ENCODE measurements around the gene DLGAP5. TPM values are rescaled to one million over a fixed set of nuclear protein-coding genes. Genes with fewer than 3 reads are reported as not detected.

DLGAP5 gene
- total RNA-seq, 2 donors from 2014 or later = 0.29 to 0.80 TPM

DNA sequence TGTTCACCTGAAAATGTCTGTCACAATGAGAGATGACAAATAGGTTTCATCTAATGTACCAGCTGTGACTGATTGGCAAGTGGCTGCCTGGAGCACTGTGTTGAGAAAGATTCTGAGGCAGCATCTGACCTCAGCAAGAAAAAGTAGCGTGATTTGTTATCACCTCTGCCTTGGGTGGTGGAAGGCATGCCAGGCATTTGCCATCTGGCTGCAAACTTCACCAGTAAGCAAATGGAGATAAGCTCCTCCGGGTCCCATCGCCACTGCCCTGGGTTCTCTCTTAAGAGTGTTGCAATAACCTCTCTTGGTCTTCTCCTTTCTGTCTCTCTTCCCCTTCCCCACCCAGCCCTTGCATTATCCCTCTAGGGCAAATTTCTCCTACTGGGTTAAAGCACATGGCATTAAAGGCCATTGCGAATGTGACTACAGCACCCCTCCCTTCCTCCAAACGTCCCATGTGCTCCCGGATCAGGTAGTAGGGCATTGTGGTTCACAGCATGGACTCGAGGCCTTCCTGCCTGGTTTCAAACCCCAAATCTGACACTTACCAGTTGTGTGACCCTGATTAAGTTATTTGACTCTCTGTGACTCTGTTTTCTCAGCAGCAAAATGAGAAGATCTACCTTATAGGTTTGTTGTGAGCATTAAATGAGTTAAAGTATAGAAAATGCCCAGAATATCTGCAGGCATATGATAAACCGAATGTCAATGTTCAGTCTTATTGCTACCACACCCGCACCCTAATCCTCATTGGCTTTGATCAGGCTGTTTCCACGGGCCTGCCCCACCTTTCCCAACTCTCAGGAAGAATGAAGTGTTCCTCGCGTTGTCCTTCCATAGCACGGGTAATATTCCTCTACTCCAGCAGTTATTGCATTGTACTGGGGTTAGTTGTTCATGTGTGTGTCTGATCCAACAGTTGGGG lies 70.6 kb downstream of the DLGAP5 start:
- DNase-seq (no peak), ATAC-seq (peak in 1 of 2 donors; percentile 8)
- intact Hi-C loops (cut with DNase I) = no loop called here

DNA sequence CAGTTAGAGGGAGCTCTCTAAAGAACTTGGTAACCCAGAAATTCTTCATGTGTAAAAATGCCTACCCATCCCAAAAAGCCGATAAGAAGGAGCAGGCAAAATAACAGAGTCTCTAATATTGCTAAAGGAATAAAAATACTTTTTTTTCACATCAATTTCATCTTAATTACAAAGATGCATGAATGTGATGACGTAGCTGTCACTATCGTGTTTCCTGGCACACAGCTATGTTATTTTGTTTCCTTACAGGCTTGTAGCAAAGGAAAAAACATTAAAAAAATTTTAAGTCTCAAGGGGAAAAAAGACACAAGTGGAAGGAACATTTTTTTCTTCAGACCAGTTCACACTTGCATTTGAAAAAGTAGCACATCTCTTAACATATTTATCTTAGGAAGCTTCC lies 72.6 kb downstream of the DLGAP5 start:
- no peak for ATAC-seq
- intact Hi-C loops (cut with DNase I) = no loop called here
- no peak for DNase-seq

DNA sequence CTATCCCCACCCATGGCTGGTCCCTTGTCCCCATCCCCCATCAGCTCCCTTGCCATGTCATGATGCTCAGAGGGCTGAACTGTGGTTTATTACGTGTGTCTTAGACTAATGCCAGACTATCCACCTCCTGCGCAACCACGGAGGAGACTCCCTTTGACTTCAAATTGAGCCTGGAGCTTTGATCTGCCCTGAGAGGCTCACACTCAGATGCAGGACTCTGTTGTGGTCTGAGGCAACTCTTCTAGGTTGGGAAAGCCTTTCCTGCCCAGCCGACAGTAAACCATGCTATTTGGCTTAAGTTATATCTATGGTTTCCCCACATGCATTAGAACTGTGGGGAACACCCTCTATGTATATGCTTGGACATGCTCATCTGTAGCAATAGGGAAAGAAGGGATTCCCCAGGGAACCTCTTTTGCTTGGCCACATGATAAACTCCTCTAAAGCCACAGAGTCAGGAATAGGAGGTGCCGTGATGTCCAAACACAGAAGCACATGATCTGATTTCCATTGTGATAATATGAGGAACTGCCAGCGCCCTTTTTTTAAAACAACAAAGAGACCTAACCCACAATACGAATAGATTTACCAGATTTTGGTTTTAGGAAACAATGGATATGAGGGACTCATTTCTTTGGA lies 73.5 kb downstream of the DLGAP5 start:
- intact Hi-C loops (cut with DNase I) = no loop called here
- DNase-seq (no peak), ATAC-seq (peak in 1 of 2 donors; percentile 19)

DNA sequence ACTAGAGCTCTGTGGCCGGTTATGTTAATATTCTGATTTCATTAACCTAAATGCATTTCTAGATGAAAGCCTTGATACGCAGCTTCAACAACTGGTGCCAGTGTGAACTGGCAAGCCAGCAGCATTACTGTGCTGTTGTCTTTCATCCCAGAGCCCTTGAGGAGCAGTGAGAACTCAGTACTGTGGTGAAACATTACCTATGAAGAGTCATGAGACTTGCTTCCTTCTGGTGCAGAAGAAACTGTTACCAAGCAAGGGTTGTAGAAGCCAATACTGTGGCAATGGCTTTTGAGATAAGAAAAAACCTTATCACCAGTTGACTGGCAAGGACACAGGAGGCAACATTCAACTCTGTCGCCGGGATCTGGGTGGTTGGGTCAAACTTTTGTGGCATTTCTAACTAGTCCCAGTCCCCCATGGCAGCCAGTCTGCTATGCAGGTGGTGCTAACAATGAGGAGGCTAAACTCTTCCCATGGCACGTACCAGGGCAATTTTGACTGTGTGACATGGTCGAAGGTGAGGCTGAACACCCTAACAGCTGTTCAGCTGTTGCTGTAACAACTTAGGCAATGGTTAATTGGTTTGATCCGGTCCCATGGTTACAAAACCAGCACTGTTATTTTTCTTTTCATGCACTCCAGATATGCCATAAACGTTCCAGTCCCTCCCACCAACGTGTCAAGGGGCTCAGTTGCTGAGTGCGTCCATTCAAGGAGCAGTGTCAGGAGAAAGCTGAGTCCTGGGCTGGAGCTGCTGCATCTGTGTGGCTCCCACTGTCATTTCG lies 74.9 kb downstream of the DLGAP5 start:
- intact Hi-C loops (cut with DNase I) = no loop called here
- ATAC-seq = no peak
- DNase-seq = no peak

DNA sequence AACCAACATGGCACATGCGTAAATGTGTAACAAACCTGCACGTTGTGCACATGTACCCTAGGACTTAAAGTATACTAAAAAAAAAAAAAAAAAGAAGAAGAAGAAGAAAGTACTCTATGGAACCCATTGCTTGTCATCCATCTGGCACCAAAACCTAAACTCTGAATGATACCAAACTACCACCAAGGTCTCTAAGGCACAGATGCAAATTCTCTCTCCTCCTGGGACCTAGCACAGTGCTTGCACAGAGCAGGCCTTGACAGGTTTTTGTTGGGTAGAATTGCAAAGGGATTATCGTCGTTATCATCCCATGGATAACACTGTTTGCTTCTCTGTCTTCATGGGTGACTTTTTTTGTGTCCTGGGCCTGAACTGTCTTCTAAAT lies 75.5 kb downstream of the DLGAP5 start:
- ATAC-seq (no peak), DNase-seq (no peak)
- intact Hi-C loops (cut with DNase I) = no loop called here

DNA sequence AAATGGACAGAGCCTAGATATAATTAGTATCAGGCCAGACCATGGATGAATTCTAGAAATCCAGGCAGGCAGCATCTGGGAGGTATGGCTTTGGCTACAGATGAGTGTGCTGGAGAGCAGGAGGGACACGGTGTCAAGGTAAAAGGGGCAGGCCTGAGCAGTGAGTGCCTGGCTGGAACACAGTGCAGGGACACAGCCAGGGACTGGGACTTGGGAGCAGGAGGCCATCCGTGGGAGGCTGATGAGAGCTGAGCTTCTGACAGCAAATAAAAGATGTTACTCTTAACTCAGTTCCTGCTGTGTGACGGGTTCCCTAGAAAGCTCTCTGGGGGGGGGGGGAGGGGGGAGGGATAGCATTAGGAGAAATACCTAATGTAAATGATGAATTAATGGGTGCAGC lies 75.9 kb downstream of the DLGAP5 start:
- ATAC-seq (no peak), DNase-seq (no peak)
- intact Hi-C loops (cut with DNase I) = no loop called here

DNA sequence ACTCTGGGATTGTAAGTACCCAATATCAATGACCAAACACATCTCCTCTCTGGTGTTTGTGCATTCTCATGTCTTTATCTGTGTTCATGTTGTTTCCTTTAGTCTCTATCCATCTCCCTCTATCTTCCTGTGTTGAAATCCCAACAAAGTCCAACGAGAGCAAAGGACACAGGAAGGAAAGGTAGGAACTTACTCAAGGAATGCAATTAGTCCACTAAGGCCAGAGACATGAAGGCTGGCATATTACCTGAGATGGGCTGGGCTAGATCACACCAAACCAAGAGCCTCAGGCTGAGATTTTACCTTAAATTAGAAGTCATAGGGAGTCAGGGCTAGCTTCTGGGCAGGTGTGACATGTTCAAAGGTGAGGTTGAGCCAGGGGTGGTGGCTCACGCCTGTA lies 76.7 kb downstream of the DLGAP5 start:
- no peak for ATAC-seq
- intact Hi-C loops (cut with DNase I) = no loop called here
- no peak for DNase-seq

DNA sequence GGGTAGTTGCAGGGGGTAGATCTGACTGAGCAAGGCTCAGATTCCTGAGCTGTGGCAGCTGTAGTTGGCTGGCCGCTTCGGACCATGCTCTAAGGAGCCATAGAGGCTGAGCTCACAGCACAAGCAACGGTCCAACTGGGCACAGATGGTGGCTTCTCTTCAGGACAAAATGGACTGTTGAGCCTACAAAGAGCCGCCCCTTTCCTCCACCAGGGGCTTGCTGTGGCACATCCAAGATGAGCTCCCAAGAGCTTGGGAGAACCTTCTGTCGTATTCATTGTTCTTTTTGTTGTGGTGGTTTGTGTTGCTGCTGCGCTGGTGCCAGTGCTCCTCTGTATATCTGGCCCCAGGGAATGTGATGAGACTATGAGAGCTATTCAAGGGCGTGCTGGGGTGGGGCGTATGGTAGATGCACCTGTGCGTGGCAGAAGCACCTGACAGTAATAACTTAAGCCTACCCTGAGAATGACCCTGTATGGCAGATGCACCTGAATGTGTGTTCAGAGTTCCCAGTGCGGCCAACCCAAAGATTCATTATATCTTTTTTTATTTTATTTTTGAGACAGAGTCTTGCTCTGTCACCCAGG lies 80.2 kb downstream of the DLGAP5 start:
- ATAC-seq = no peak
- intact Hi-C loops (cut with DNase I) = no loop called here
- no peak for DNase-seq

DNA sequence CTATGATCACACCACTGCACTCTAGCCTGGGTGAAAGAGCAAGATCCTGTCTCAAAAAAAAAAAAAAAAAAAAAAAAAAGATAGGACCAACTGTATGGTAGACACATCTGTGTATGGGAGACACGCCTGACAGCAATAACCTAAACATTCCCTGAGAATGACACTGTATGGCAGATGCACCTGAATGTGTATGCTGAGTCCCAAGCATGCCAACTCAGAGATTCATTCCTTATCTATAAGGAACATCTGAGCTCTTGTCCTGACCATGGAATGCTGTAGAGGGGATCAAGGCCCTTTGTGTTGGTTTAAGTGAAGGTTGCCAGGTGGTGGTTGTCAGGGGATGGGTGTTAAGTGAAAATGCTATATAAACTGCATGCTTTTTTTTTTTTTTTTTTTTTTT lies 81.5 kb downstream of the DLGAP5 start:
- no peak for DNase-seq
- intact Hi-C loops (cut with DNase I) = no loop called here
- ATAC-seq = no peak

DNA sequence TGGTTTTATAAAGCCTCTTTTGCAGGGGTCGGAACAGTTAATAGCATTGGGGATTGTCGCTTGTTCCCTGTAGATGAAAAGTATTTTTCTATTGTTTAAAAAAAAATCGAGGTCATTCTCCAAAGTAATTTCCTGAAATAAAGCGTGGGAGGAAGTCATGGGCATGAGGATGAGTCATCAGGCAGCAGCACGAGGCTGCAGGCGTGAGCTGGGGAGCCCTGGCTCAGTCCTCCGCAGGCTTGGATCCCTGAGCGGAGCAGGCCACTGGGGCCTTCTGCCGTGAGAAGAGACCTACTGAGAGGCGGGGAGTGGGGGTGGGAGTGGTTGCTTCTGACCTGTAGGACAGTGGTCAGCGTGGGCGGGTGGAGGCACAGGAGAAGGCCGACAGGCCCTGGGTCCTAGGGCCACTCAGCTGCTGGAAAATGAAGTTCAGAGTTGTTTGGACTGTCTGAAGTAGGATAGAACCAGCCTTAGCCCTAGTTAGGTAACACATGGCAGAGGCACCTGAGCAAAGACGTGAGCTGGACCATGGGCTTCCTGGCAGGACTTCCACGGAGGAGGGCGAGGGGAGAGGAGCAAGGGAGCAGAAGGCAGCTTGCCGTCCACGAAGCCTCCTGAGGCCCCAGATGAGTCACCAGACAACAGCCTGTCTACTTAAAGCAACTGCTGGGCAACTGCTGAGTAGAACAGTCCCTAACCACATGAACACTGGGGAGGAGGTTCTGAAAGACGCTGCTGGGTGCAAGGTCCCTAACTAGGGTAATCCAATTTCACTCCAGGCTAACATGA lies 83.4 kb downstream of the DLGAP5 start:
- intact Hi-C loops (cut with DNase I) = no loop called here
- ATAC-seq (peak; percentile 92 to 93), DNase-seq (peak; percentile 92)

DNA sequence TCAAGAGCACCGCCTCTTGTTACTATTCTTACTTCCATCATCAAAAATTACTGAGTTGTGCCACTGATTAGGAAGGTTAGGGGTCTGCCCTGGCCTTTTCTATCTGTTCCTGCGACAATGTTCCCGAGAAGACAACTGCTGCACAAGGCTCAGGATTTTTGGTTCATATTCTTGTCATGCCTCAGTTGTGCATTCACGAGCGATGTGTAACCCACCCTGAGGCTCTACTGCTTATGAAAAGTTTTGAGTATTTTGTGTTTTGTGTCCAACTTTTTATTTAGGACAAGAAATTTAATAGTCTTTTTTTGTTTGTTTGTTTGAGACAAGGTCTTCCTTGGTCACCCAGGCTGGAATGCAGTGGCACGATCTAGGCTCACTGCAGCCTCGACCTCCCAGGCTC lies 85.4 kb downstream of the DLGAP5 start:
- no peak for DNase-seq
- no peak for ATAC-seq
- intact Hi-C loops (cut with DNase I) = no loop called here

DNA sequence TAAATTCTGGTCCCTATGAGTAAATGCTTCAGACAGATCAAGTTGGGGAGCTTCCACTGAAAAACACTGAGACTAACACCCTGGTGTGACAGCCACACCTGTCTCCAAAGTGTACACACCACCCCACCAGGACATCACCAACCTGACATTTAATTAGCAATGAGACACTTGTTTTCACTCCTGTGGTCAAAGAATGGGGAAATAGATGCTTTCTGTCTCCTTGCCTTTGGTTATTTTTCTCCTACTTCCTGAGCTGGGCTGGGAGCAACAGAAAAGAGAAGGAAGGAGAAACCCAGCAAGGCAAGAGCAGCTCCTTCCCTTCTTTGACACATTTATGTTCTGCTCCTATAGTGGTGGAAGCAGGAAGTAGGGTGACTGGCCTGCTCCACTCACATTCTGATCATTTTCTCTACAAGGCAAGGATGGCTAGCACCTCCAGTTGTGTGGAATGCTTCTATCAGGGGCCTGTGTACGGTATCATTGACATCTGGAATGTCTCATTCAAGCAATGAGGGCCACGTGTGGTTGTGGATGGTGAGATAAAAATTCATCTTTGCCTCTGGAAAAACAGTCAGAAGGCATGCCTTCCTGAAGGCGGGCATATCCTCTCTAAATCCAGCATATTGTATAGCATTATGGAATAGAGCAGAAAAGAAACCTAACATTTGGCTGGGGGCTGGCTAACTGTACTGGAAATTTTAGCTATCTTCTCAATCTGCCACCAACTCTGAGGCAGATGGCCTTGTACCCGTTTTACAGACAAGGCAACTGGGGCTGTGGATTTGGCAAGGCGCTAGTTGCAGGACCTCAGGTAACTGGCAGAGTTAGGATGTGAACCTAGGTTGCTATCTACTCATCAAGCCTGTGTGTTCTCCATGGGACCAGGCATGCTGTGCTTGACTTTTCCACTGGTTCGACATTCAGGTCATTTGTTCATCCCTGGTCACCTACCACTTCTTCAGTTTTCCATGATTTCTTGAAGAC lies 87.1 kb downstream of the DLGAP5 start:
- ATAC-seq = no peak
- DNase-seq = no peak
- intact Hi-C loops (cut with DNase I) = loop anchor here in 1 of 2 donors (5.0 kb wide), 1 partner anchor 33 kb away; no protein-coding TSS in a partner anchor

DNA sequence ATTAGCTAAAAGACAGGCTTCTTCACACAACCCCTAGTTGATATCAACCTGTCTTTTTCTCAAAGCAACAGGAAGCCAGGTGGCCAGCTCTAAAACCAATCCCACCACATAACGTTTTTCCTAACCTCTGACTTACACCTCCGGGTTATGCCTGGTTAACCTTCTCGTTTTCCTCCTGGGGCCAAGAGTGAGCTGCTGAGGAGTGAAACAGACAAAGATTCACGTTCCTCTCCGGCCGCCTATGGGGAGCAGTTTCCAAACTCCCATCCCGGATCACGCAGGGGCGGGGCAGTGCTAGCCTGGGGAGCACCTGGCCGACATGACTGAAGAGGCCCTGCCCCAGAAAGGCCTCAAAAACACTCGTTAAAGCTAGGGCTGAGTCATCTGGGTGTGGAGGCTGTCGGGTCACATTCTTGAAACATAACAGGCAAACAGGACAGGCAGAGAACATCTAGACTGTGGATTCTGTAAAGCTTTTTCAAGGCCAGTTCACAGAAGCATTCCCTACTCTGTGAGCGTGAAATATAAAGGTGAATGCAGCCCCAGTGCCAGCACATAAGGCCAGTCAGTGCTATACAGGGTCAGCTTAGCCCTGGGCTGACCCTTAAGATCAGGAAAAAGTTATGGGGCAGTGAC lies 88.3 kb downstream of the DLGAP5 start:
- intact Hi-C loops (cut with DNase I) = loop anchor here in 1 of 2 donors (5.0 kb wide), 1 partner anchor 34 kb away; no protein-coding TSS in a partner anchor
- peak; percentile 52 to 89 for ATAC-seq
- DNase-seq = peak; percentile 75

DNA sequence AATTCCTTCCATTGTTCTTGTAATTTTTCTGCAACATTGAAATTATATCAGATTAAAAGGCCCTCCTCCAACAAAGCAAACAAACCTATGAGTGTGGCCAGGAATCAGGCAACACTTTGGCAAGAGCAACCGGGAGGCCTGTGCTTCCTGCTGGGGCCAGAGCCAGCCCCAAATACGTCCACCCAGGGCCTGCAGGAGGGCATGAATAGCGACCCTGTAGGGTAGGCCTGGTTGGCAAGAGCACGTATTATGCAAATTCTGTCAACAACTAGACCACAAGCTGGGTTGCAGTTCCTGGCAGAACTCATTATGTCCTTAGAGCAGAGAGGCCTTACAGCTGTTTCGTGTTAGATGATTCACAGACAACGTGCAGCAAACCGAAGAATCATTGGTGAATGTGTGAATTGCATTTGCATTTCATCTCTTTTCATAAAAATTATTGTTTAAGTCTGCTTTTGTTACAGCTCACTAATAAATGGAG lies 89.2 kb downstream of the DLGAP5 start:
- intact Hi-C loops (cut with DNase I) = loop anchor here in 1 of 2 donors (5.0 kb wide), 1 partner anchor 35 kb away; no protein-coding TSS in a partner anchor
- peak; percentile 87 to 93 for ATAC-seq
- DNase-seq = peak; percentile 81

DNA sequence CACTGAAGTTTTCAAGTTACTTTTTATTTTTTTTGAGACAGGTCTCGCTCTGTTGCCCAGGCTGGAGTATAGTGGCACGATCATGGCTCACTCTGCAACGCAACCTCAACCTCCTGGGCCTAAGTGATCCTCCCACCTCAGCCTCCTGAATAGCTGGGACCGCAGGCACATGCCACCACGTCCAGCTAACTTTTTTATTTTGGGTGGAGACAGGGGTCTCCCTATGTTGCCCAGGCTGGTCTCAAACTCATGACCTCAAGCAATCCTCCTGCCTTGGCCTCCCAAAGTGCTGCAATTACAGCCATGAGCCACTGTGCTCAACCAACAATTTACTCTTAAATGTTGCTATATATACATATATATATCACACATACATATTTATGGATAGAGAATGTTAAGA lies 89.7 kb downstream of the DLGAP5 start:
- intact Hi-C loops (cut with DNase I) = loop anchor here in 1 of 2 donors (5.0 kb wide), 1 partner anchor 36 kb away; no protein-coding TSS in a partner anchor
- DNase-seq (no peak), ATAC-seq (no peak)

DNA sequence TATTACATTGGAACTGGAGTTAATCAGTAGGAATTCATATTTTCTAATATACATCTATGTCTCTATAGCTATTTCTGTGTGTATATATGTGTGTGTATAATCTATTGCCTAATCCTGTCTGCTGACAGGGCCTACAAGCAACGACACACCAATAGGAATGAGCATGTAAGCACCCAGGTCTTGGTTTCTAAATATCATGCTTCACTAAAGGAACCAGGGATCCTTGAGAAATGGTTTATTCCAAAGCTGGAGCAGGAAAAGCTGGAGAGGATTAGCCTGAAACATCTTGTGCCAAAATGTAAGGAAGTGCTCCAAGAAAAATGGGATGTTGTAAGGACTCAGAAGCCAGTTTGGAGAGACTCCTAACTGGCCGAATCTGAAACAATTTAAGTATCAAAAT lies 91.6 kb downstream of the DLGAP5 start:
- no peak for DNase-seq
- ATAC-seq = peak in 1 of 2 donors; percentile 24
- intact Hi-C loops (cut with DNase I) = loop anchor here in 1 of 2 donors (5.0 kb wide), 1 partner anchor 38 kb away; no protein-coding TSS in a partner anchor

DNA sequence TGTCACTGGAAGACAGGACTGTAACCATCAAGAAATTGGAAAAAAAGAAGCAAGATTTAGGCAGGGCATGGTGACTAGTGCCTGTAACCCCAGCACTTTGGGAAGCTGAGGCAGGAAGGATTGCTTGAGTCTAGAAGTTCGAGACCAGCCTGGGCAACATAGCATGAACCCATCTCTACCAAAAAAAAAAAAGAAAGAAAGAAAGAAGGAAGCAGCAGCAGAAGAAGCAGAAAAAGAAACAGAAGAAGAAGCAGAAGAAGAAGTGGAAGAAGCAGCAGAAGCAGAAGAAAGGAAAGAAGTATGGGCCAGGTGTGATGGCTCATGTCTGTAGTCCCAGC lies 92.9 kb downstream of the DLGAP5 start:
- intact Hi-C loops (cut with DNase I) = no loop called here
- no peak for DNase-seq

More for the DNA sequence above, 92.9 kb downstream of the DLGAP5 start:
- ATAC-seq = no peak
